T-cell (primary cell): ENCODE measurements around the gene WWC1. TPM values are rescaled to one million over a fixed set of nuclear protein-coding genes. Genes with fewer than 3 reads are reported as not detected.

Experiments
- ATAC-seq, 4 experiments: fragments of 200-7000 bp in 3 of 4; fragments of 150-1000 bp in 1 of 4; cut with Tn5 transposase; replicated peaks in 1 of 4; 1 replicate in 3 of 4; 2 replicates in 1 of 4; pipeline ENCODE4 v1.10.0; 2021; ENCODE audit warnings: moderate library complexity in 3 of 4, mild to moderate bottlenecking in 2 of 4, moderate number of reproducible peaks in 1 of 4
- CTCF ChIA-PET, 2 donors: fragments of 300-600 bp; sonication (Branson Sonifier 250); formaldehyde crosslinking; loops; one replicate each; lab custom pipeline; 2022; ENCODE audit warnings: antibody characterized with exemption in 2 of 2; lab: Charles Lee
- POLR2A ChIA-PET, 2 donors: fragments of 300-600 bp; sonication (Branson Sonifier 250); formaldehyde crosslinking; loops; one replicate each; lab custom pipeline; 2022; ENCODE audit warnings: antibody characterized with exemption in 2 of 2; lab: Charles Lee
- DNase-seq, 35 experiments: peaks; one replicate each; pipeline versions ENCODE4 v3.0.0 to v3.0.0-alpha.2; 2013 to 2023
- H3K27ac ChIP-seq: one replicate; pipeline ENCODE4 v1.5.1; 2013; ENCODE audit warnings: low read length
- H3K27me3 ChIP-seq, 2 experiments: replicated peaks in 1 of 2; 1 replicate in 1 of 2; 2 replicates in 1 of 2; pipeline versions ENCODE4 v1.6.1 to v1.7.0; 2013; ENCODE audit warnings: low read length in 1 of 2, mixed read lengths in 1 of 2; ENCODE audit not compliant: control insufficient read depth in 2 of 2, insufficient read depth in 2 of 2; ENCODE audit errors: extremely low read depth in 1 of 2
- H3K36me3 ChIP-seq, 2 donors: 1 replicate in 1 of 2; 2 replicates in 1 of 2; pipeline versions ENCODE4 v1.6.1 to v1.7.0; 2013; ENCODE audit warnings: low read length in 1 of 2; ENCODE audit not compliant: control insufficient read depth in 2 of 2, insufficient read depth in 1 of 2; ENCODE audit errors: extremely low read depth in 1 of 2
- H3K4me1 ChIP-seq, 2 experiments: 1 replicate in 1 of 2; 2 replicates in 1 of 2; pipeline versions ENCODE4 v1.6.1 to v1.7.0; 2013; ENCODE audit warnings: low read length in 2 of 2, mixed read lengths in 1 of 2; ENCODE audit not compliant: insufficient read depth in 2 of 2, control insufficient read depth in 1 of 2; ENCODE audit errors: extremely low read depth in 1 of 2
- H3K4me3 ChIP-seq, 2 donors: 1 replicate in 1 of 2; 2 replicates in 1 of 2; pipeline versions ENCODE4 v1.5.1 to v1.7.0; 2013; ENCODE audit warnings: mild to moderate bottlenecking in 2 of 2, low read length in 1 of 2, moderate library complexity in 1 of 2; ENCODE audit not compliant: control insufficient read depth in 1 of 2; ENCODE audit errors: extremely low read depth in 1 of 2
- H3K9me3 ChIP-seq: 2 replicates; pipeline ENCODE4 v1.7.0; 2013
- H3K27ac Mint-ChIP-seq, 2 donors: one replicate each; pipeline ENCODE4 v1.8.0; 2020 to 2021; ENCODE audit warnings: mild to moderate bottlenecking in 2 of 2, mixed read lengths in 2 of 2
- H3K27me3 Mint-ChIP-seq, 2 donors: one replicate each; pipeline ENCODE4 v1.8.0; 2021 to 2022; ENCODE audit warnings: mixed read lengths in 2 of 2
- H3K36me3 Mint-ChIP-seq: one replicate; pipeline ENCODE4 v1.8.0; 2021; ENCODE audit warnings: mixed read lengths
- H3K4me1 Mint-ChIP-seq, 3 donors: one replicate each; pipeline ENCODE4 v1.8.0; 2020 to 2022; ENCODE audit warnings: mixed read lengths in 3 of 3, mild to moderate bottlenecking in 1 of 3
- H3K4me3 Mint-ChIP-seq, 3 donors: one replicate each; pipeline ENCODE4 v1.8.0; 2020 to 2022; ENCODE audit warnings: mild to moderate bottlenecking in 3 of 3, mixed read lengths in 3 of 3, moderate library complexity in 3 of 3
- H3K9me3 Mint-ChIP-seq, 3 donors: one replicate each; pipeline ENCODE4 v1.8.0; 2020 to 2022; ENCODE audit warnings: mixed read lengths in 3 of 3
- WGBS: methylation state at CpG from one replicate; pipeline ENCODE4 v1.1.5; 2013; ENCODE audit warnings: missing lambda C conversion rate; ENCODE audit not compliant: insufficient coverage; 5-methylcytosine and 5-hydroxymethylcytosine counted together
- total RNA-seq, 35 experiments: library from RNA in 6 of 35; stranded (reverse) in 6 of 35; fragments of 120-200 nt in 1 of 35; gene quantifications; one replicate each; pipeline versions ENCODE4 v1.2.1 to v1.2.4 and lab custom pipeline; 2013 to 2026

The WWC1 gene
- total RNA-seq, 5 donors from 2014 or later (not counting 1 experiment from before 2014, with no cell fraction given): 0.83 to 2.0 (median 1.6) TPM

DNA sequence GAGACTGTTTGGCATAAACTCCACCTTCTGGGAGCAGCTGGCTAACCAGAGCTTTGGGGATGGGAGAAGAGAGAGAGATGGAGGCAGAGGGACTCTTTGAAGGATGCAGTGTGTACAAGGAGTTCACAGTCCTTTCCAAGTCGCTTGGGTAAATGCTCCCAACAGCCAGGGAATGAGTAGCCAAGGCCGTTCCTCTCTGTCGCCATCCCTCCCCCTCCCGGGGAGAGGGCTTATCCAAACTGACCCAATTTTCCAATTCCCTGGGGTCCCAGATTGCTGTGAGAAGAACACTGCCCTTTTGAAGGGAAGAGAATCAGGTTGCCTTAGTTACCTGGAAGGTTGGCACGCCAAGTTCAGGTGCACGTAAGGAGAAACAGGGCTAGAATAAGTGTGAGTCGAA is 7.9 kb downstream of the WWC1 start:
- DNase-seq (no peak), ATAC-seq (no peak)
- H3K27me3 Mint-ChIP-seq: peaks cover 5 to 12% of the 10 kb centered on the region in 2 donors
- no peaks in the 10 kb centered on the region for H3K4me1 ChIP-seq
- H3K4me3 ChIP-seq: no peak overlapping the region
- H3K36me3 ChIP-seq: no peaks in the 10 kb centered on the region
- H3K27ac ChIP-seq: no peak overlapping the region
- H3K4me3 Mint-ChIP-seq: no peak overlapping the region
- CTCF ChIA-PET: interaction anchor here in 1 of 2 donors (0.6 kb wide), 1 partner anchor 80 kb away, joined by 4 read pairs; no protein-coding TSS in a partner anchor
- H3K36me3 Mint-ChIP-seq: no peaks in the 10 kb centered on the region
- H3K9me3 ChIP-seq: no peaks in the 10 kb centered on the region
- no peaks in the 10 kb centered on the region for H3K9me3 Mint-ChIP-seq
- POLR2A ChIA-PET: no interaction called here
- no peaks in the 10 kb centered on the region for H3K4me1 Mint-ChIP-seq
- H3K27ac Mint-ChIP-seq: no peak overlapping the region
- WGBS: 100% methylated on average over 3 of the region's 7 CpGs
- H3K27me3 ChIP-seq: peaks cover 0 to 16% of the 10 kb centered on the region in 2 experiments

DNA sequence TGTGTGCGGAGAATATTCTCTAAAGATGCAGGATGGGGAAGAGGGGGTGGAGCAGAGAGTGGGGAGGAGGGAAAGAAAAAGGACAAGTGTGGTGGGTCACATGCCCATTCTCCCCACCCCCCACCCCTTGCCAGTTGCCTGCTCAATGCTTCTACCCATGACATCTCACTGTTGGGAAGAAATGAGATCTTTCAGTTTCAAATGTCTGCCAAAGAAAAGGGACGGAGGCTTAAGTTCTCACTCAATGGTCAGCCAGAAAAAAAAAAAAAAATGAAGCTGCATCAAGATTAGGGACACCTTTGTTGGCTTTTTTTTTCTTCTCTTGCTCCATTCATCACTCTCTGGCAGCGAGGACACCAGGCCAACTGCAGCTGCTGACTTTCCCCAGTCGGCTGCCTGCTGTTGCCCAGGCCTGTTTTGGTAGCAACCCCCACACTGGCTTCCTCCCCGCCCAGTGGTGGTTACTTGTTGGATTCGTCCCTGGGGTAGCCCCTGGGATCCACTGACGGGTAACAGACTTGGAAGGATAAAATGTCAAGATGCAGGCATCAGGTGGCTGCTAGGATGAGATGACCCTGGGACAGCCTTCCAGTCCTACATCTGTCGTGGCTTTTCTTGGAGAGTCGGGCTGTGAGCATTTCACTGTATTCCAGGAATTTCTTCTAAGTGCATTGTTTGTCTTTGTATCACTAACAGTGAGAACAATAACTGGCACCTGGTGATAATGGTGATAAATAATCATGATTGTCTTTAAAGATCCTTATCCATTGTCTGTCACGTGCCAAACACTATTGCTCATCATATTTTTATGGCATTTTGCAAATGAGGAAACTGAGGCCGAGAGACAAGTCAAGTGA is 9.1 kb downstream of the WWC1 start:
- Mint-ChIP-seq H3K9me3 (no peaks in the 10 kb centered on the region), H3K36me3 (no peaks in the 10 kb centered on the region), H3K4me3 (no peak overlapping the region), H3K4me1 (no peaks in the 10 kb centered on the region), H3K27me3 (peaks cover 3 to 9% of the 10 kb centered on the region in 2 donors), H3K27ac (no peak overlapping the region)
- Histone ChIP-seq H3K4me1 (no peaks in the 10 kb centered on the region), H3K9me3 (no peaks in the 10 kb centered on the region), H3K27ac (no peak overlapping the region), H3K4me3 (no peak overlapping the region), H3K36me3 (no peaks in the 10 kb centered on the region), H3K27me3 (peaks cover 0 to 9% of the 10 kb centered on the region in 2 experiments)
- ChIA-PET POLR2A (no interaction called here), CTCF (no interaction called here)
- ATAC-seq (no peak), DNase-seq (no peak)
- 78% methylated on average over 7 of the region's 11 CpGs for WGBS

DNA sequence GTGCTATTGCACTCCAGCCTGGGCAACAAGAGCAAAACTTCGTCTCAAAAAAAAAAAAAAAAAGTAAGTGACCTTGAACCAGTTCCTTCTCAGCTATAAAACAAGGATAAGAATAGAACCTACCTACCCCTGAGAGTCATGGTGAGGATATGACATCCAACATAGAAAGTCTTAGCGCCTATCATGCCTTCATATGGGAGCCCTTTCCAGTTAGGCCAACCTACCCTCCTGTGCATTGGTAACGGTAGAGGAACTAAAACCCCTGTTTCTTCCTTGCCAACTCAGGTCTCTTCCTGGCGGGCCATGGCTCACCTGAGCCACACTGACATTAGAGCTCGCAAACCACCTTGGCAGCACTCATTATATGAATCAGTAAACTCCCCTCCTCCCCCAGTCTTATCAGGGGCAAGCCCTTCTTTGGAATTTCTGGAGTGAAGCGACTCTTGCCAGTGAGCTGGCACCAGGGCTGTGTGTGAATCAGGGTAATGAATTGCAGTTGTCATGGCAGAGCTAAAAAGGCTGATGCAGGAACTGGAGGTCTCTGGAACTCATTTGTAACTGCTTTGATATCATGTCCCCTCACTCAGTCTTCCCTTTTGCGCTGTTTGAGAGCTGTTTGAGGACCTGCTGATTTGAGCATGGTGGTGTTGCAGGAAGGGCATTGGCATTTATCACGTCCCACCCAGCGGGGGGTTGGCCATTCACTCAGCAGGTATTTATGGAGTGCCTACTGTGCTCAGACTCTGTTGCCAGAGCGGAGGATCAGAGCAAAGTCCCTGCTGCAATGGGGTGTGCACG is 10.3 kb downstream of the WWC1 start:
- Histone ChIP-seq H3K36me3 (no peaks in the 10 kb centered on the region), H3K9me3 (no peaks in the 10 kb centered on the region), H3K4me1 (no peaks in the 10 kb centered on the region), H3K27ac (no peak overlapping the region), H3K4me3 (no peak overlapping the region), H3K27me3 (peaks cover 0 to 4% of the 10 kb centered on the region in 2 experiments)
- Mint-ChIP-seq H3K4me1 (no peaks in the 10 kb centered on the region), H3K36me3 (no peaks in the 10 kb centered on the region), H3K4me3 (no peak overlapping the region), H3K9me3 (no peaks in the 10 kb centered on the region), H3K27ac (no peak overlapping the region), H3K27me3 (peaks cover 3 to 9% of the 10 kb centered on the region in 2 donors)
- ATAC-seq (no peak), DNase-seq (no peak)
- ChIA-PET CTCF (no interaction called here), POLR2A (no interaction called here)
- 77% methylated on average over 5 of the region's 11 CpGs for WGBS

DNA sequence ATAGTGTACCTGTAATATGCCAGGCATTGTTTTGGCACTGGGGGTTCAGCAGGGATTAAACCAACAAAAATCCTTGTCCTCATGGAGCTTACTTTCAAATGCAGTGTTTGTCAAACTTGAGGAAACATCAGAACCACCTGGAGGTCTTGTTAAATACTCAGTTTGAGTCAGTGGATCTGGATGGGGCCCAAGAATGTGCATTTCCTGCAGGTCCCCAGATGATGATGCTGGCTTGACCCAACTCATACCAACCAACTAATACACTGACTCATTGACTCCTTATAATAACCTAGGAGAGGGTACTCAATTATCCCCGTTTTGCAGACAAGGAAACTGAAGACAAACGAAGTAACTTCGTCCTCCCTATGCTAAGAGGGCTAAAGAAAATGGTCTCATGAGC is 11.3 kb downstream of the WWC1 start:
- Mint-ChIP-seq H3K27ac (no peak overlapping the region), H3K9me3 (no peaks in the 10 kb centered on the region), H3K36me3 (no peaks in the 10 kb centered on the region), H3K27me3 (peaks cover 4 to 9% of the 10 kb centered on the region in 2 donors), H3K4me1 (no peaks in the 10 kb centered on the region), H3K4me3 (no peak overlapping the region)
- H3K4me1 ChIP-seq: no peaks in the 10 kb centered on the region
- ChIA-PET POLR2A (no interaction called here), CTCF (no interaction called here)
- DNase-seq (no peak), ATAC-seq (no peak)
- no peak overlapping the region for H3K27ac ChIP-seq
- 72% methylated on average over 3 of the region's 3 CpGs for WGBS
- H3K36me3 ChIP-seq: no peaks in the 10 kb centered on the region
- H3K9me3 ChIP-seq: no peaks in the 10 kb centered on the region
- no peak overlapping the region for H3K4me3 ChIP-seq
- H3K27me3 ChIP-seq: peaks cover 0 to 4% of the 10 kb centered on the region in 2 experiments

DNA sequence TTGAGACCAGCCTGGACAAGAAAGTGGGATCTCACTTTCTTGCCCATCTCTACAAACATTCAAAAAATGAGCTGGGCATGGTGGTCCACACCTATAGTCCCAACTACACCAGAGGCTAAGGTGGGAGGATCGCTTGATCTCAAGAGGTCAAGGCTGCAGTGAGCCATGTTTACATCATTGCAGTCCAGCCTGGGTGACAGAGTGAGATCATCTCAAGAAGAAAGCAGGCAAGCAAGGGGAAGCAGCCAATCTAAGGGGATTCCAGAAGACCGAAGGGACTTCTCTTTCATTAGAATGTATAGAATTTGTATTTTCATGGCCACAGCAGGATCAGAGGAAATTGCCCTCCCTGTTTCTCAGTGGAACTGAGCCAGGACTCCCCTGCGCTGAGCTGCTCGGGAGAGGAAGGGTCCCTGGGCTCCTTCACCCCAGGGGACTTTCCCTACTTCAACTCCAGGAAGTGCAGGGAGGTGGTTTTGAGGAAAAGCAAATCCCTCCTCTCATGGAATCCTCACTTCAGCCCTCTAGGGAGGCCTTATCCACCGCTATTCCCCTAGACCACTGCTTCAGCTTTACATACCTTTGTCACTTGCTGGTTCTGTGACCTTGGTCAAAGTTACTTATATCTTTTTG is 12.1 kb downstream of the WWC1 start:
- H3K27me3 ChIP-seq: peaks cover 0 to 4% of the 10 kb centered on the region in 2 experiments
- Mint-ChIP-seq H3K9me3 (no peaks in the 10 kb centered on the region), H3K36me3 (no peaks in the 10 kb centered on the region), H3K4me3 (no peak overlapping the region), H3K4me1 (no peaks in the 10 kb centered on the region), H3K27ac (no peak overlapping the region), H3K27me3 (peaks cover 7 to 9% of the 10 kb centered on the region in 2 donors)
- ChIA-PET CTCF (no interaction called here), POLR2A (no interaction called here)
- ATAC-seq: no peak
- H3K4me3 ChIP-seq: no peak overlapping the region
- WGBS: no CpG with 5 or more reads among the region's 5 CpGs
- no peaks in the 10 kb centered on the region for H3K4me1 ChIP-seq
- no peaks in the 10 kb centered on the region for H3K9me3 ChIP-seq
- no peaks in the 10 kb centered on the region for H3K36me3 ChIP-seq
- H3K27ac ChIP-seq: no peak overlapping the region
- DNase-seq: no peak

DNA sequence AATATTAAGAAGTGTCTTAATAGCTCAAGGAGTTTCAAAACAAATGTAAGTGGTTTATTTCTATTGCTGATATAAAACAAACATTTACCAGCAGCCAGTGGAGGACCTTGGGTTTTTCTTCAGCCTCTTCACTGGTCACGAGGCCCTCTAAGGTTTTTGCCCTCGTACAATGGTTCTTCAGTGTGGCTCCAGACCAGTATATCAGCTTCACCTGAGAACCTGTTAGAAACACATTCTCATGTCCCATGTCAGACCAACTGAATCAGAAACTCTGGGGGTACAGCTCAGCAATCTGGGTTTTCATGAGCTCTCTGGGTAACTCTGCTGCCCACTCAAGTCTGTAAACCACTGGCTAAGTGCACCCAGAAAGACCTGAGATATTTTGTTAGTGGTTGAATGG is 12.9 kb downstream of the WWC1 start:
- Mint-ChIP-seq H3K4me3 (no peak overlapping the region), H3K27me3 (peaks cover 7 to 13% of the 10 kb centered on the region in 2 donors), H3K4me1 (no peaks in the 10 kb centered on the region), H3K36me3 (no peaks in the 10 kb centered on the region), H3K9me3 (no peaks in the 10 kb centered on the region), H3K27ac (no peak overlapping the region)
- H3K4me3 ChIP-seq: no peak overlapping the region
- no peak for ATAC-seq
- ChIA-PET CTCF (interaction anchor here in 1 of 2 donors (0.7 kb wide), 1 partner anchor 9 kb away, joined by 5 read pairs; no protein-coding TSS in a partner anchor), POLR2A (no interaction called here)
- DNase-seq: no peak
- no peaks in the 10 kb centered on the region for H3K9me3 ChIP-seq
- no peak overlapping the region for H3K27ac ChIP-seq
- H3K36me3 ChIP-seq: no peaks in the 10 kb centered on the region
- peaks cover 0 to 7% of the 10 kb centered on the region in 2 experiments for H3K27me3 ChIP-seq
- no peaks in the 10 kb centered on the region for H3K4me1 ChIP-seq
- 88% methylated on average over 2 of the region's 2 CpGs for WGBS
